ENCODE measurements around the gene RNASE4.
"Not testable (repeated sequence)": the region's sequence is repeated elsewhere in the genome, so short reads cannot be mapped to it uniquely, and the experiment has no call there.

Gene RNASE4

GRCh38 chr14:20698934-20699333 lies 14.6 kb downstream of the RNASE4 start:
- DNase-seq (ENCODE audit: low read depth in 2 of 2), result no peak
- no peak for TF ChIP-seq CTCF (IDR thresholded peaks at IDR 0.05; ENCODE audit: low read depth, low read length)
- H3K4me3 ChIP-seq (replicated peaks in 1 of 2; ENCODE audit: low read depth in 2 of 2, low read length in 2 of 2), result no peak overlapping the region

GRCh38 chr14:20699931-20700330 lies 15.6 kb downstream of the RNASE4 start:
- no peak overlapping the region for H3K4me3 ChIP-seq (replicated peaks in 1 of 2; ENCODE audit: low read depth in 2 of 2, low read length in 2 of 2)
- no peak for TF ChIP-seq CTCF (IDR thresholded peaks at IDR 0.05; ENCODE audit: low read depth, low read length)
- no peak for DNase-seq (ENCODE audit: low read depth in 2 of 2)

- H3K4me3 ChIP-seq (replicated peaks in 1 of 2; ENCODE audit: low read depth in 2 of 2, low read length in 2 of 2); DNase-seq (ENCODE audit: low read depth in 2 of 2): not testable (repeated sequence)
Observed at GRCh38 chr14:20700965-20701364, 16.6 kb downstream of the RNASE4 start.

GRCh38 chr14:20706657-20707355 lies 22.4 kb downstream of the RNASE4 start:
- no peak overlapping the region for H3K4me3 ChIP-seq (replicated peaks in 1 of 2; ENCODE audit: low read depth in 2 of 2, low read length in 2 of 2)
- DNase-seq (ENCODE audit: low read depth in 2 of 2), result peak in 1 of 2 donors; percentile 51
- no peak for TF ChIP-seq CTCF (IDR thresholded peaks at IDR 0.05; ENCODE audit: low read depth, low read length)

GRCh38 chr14:20707622-20708021 lies 23.3 kb downstream of the RNASE4 start:
- H3K4me3 ChIP-seq (replicated peaks in 1 of 2; ENCODE audit: low read depth in 2 of 2, low read length in 2 of 2), result no peak overlapping the region
- no peak for TF ChIP-seq CTCF (IDR thresholded peaks at IDR 0.05; ENCODE audit: low read depth, low read length)
- peak; percentile 20 to 69 for DNase-seq (ENCODE audit: low read depth in 2 of 2)

GRCh38 chr14:20711261-20711660 lies 26.9 kb downstream of the RNASE4 start:
- no peak for DNase-seq (ENCODE audit: low read depth in 2 of 2)
- TF ChIP-seq CTCF (IDR thresholded peaks at IDR 0.05; ENCODE audit: low read depth, low read length), result no peak
- no peak overlapping the region for H3K4me3 ChIP-seq (replicated peaks in 1 of 2; ENCODE audit: low read depth in 2 of 2, low read length in 2 of 2)

- no peak overlapping the region for H3K4me3 ChIP-seq (replicated peaks in 1 of 2; ENCODE audit: low read depth in 2 of 2, low read length in 2 of 2)
- TF ChIP-seq CTCF (IDR thresholded peaks at IDR 0.05; ENCODE audit: low read depth, low read length), result no peak
- DNase-seq (ENCODE audit: low read depth in 2 of 2), result peak in 1 of 2 donors; percentile 13
Observed at GRCh38 chr14:20711685-20712084, 27.3 kb downstream of the RNASE4 start.

Data from cardiac fibroblast (primary cell).